GM19351 (cell line): ENCODE data around the gene SAMD11.

Experiments used
- ATAC-seq: cut with Tn5 transposase; IDR thresholded peaks from one replicate; pipeline ENCODE4 v1.9.1; 2021; ENCODE audit warnings: mild to moderate bottlenecking, moderate library complexity; ENCODE audit not compliant: unreplicated experiment

SAMD11 gene

DNA sequence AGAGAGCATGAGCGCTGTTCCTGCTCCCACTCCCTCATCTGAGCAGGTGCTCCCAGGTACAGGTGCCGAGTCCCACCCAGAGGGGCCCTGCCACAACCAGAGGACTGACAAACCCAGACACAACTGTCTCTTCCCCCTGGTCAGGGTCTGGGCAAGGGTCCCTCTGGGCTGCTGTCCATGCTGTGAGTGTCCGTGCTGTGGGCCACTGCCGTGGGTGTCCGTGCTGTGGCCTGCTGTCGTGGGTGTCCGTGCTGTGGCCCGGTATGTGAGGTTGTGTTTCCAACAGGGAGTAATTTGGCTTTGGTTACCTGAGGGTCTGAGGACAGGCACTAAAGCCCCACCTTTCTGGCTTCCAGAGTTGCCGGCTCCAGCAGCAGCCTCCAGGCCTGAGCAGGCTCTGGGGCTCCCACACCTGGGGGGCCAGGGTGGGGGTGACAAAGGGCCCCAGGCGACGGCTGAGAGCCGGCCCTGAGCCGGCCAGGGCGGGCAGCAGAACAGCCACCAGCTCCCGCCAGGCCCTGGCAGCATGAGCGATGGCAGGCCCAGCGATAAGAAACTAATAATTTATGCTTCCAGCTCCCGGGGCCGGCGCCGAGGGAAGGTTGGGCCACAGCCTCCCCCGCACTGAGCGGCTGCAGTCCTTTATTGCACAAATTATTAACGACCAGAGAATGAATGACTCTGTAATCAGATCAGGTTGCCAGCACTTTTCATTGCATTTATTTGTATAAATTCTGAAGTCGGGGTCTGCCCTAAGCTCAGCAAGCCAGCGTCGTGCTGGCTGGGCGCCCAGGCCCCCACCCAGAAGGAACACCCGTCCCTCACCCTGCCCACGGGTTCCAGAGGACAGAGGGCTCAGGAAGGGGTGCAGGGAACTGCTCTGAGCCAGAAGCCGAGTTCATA lies 7.3 kb upstream of the SAMD11 start:
- no peak for ATAC-seq

DNA sequence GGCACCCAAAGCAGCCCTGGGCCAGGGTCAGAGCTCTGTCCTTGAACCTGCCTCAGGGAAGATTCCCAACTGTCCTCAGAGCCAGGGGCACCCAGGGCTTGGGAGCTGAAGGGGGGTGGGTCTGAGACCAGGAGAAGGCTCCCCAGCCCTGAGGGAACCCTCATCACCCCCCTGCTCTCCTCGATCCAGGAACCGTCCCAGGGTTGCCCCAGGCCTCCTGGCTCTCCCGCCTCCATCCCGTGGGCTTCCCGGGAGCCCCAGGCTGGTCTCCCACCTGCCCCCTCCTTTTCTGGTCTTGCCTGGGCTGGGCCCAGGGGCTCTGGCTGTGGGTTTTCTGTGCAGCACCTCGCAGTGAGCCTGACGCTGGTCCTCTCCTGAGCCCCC lies 6.7 kb upstream of the SAMD11 start:
- no peak for ATAC-seq

DNA sequence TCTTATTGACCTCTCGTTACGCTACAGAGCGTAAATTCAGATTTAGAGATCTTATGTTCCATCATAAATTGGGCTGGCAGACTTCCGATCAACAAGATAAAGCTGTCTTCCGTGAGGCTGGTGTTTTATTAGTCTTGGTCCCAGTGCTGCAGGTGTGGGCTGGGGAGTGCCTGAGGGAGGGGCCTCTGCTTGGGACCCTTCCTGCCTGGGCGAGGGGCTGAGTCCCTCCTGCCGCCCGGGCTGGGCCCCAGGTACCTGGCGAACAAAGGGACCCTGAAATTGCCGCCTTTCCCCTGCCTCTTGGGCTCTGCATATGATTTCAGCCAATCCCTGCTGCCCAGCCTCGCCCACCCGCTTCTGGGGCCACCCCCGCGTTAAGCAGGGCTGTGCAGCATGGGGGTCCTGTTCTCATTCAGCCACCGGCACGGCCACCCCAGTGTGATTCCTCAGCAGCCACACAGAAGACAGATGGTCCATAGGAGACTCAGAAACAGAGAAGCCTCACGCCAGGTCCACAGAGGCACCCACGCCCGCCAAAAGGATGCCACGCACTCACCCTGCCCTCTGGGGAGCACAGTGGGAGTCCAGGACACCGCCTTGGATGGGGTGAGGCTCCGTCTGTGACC lies 6.1 kb upstream of the SAMD11 start:
- ATAC-seq = no peak

DNA sequence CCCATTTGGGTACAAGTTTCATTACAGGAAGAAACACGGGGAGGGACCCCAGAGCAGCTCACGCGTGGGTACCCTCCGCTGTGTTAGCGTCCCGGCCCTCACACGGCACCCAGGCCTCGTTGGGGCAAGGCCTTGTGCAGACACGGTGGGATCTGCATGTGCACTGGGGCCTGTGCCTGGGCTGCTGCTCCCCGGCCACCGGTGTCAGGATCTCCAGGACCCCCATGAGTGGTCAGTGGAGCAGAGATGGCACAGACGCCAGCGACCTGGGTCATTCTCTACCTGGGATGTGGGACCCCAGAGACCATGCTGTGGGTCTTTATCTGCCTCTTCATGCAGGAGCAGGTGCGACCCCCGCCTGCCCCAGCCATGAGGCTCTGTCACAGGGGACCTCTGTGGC lies 5.4 kb upstream of the SAMD11 start:
- no peak for ATAC-seq

DNA sequence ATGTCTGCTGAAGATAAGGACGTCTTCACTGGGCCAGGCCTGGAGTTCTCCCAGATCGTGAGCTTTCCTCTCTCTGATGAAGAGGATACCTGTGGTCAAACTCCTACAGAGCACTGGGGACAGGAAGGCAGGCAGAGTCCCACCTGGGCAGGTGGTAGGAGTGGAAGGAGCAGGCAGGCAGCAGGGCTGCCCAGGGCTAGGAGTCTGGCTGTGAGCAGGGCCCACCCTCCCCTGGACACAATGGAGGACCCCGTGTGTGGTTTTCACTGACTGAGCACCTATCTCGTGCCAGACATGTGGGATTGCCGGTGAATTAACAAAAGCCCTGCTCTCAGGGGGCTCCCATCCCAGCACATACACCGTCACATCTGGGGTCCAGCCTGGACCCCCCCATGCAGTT lies 4.9 kb upstream of the SAMD11 start:
- no peak for ATAC-seq

DNA sequence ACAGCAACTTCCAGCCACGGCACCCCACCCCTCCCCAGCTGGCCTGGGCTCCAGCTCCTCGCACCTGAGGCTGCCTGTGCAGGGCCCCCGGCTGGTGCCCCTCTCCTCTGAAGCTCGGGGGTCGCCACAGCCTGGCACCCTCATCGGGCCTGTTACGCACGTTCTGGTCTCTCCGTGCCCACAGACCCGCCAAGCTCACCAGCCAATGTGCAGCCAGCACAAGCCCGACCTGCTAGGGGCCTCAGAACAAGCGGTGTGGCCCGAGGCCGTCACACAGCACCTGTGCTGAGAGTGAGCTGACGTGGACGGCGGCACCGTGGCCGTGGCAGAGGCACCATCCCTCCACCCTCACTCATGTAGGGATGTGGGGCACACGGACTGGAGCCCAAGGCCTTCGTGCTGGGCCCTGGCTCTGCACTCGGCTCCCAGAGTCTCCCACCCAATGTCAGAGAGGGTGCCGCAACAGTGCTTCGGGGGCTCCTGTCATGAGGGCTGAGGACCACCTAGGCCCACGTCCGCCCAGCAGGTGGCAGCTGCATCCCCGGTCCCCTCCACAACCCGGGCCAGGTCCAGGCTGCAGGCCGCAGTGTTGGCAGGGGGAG lies 4.4 kb upstream of the SAMD11 start:
- ATAC-seq = no peak

DNA sequence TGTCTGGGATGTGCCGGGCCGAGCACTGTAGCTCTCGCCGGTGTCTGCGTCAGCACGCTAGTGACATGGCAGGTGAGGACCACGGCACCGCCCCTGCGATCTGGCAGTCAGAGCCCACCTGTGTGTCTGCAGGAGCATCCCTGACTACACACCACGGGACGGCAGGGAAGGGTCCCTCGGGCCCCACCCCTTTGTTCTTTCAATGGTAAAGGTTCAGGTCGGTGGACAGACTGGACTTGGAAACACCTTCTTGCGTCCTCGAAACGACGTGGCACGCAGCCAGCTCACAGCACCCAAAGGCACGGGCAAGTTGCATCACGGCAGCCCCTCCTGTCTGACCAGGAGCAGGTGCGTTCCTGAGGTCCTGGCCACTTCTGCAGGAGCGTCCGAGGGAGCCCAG lies 3.7 kb upstream of the SAMD11 start:
- ATAC-seq = no peak

DNA sequence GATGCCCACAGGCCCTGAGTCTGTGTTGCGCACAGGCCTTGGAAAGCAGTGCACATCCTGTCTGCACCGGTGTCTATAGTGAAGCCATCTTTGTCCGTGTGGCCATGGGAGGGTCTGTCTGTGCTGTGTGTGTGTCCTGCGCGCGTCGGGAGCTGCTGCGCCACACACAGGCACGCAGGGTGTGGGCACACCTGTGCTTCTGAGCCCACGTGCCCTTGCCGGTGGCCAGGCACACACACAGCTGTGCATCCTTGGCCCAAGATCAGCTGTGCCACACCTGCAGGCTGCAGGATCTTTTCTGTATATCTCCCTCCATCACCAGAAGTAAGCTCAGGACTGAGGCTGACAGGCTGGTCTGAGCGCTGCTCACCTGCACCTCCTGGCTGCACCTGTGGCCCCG lies 3.2 kb upstream of the SAMD11 start:
- no peak for ATAC-seq

DNA sequence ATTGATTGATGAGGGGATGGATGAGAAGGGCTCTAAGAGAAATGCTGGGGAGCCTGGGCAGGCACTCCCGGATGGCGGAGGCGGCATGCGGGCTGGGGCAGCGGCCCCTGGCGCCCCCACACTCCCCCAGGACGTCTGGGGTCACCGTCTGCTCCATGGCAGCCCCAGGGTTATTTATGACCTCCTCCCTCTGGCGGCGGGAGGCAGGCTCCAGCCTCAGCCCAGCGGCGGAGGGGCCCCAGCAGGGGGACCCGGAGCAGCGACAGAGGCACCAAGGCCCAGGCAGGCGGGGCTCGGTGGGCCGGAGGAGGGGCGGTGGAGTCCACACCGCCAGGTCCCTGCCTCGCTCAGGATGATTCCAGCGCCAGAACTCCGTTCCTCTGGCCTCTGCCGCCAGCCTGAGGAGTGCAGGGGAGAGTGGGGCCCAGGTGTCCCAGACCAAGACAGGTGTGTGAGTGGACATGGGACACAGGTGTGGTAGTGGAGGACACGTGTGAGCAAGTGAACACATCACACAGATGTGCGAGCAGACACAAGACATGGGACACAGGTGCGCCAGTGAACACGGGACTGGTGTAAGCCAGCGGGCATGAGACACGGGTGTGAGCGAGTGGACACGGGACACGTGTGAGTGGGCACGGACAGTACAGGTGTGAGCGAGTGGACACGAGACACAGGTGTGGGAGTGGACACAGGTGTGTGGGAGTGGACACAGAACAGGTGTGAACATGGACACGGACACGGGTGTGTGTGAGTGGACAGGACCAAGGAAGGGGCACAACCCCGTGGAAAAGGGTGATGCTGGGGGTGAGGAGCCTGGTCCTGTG lies 2.5 kb upstream of the SAMD11 start:
- ATAC-seq = no peak

DNA sequence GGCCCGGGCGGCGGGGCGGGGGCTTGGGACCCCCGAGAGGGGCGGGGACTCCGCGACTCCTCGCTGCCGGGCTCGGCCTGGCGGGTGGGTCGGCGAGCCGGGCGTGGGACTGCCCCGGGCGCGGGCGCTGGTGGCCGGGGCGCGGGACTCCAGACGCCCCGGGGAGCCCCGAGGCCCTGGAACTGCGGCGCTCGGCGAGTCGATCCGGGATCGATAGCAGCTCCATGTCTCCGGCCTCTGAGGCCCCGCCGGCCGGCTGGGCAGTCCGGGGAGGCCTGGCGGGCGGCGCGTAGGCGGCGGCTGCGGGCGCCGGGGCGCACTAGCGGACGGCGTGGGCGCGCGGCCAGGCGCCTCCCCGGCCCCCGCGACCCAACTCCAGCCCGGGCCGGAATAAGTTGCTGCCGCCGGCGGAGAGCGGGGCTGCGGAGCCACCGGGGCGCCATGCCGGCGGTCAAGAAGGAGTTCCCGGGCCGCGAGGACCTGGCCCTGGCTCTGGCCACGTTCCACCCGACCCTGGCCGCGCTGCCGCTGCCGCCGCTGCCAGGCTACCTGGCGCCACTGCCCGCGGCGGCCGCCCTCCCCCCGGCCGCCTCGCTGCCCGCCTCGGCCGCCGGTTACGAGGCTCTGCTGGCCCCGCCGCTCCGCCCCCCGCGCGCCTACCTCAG lies 400 bp downstream of the SAMD11 start:
- no peak for ATAC-seq

DNA sequence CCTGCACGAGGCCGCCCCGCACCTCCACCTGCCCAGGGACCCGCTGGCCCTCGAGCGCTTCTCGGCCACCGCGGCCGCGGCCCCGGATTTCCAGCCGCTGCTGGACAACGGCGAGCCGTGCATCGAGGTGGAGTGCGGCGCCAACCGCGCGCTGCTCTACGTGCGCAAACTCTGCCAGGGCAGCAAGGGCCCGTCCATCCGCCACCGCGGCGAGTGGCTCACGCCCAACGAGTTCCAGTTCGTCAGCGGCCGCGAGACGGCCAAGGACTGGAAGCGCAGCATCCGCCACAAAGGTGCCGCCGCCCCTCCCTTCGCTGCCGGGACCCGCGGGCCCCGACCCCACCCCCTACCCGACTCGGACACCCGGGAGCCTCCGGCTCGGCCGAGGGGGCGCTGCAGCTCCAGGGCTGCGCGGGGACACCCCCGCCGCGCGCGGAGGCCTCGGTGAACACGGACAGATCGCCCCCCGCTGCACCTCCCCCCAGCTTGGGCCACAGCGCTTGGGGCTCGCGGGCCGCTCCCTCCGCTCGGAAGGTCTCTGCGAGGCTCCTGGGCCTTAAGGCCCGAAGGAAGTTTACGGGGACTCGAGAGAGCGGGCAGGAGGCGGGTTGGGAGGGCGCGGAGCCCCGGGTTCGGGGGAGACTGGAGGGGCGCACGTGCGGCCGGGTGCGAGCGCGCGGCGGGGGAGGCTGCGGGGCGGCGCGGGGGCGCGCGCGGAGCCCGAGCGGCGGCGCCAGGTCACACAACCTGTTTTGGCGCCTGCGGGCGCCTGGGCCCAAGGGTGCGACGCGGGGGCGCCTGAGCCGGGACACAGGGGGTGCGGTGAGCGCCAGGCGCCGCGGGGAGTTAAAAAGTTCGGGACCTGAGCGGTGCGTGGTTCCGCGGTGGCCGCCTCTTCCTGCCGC lies 1.2 kb downstream of the SAMD11 start:
- no peak for ATAC-seq

DNA sequence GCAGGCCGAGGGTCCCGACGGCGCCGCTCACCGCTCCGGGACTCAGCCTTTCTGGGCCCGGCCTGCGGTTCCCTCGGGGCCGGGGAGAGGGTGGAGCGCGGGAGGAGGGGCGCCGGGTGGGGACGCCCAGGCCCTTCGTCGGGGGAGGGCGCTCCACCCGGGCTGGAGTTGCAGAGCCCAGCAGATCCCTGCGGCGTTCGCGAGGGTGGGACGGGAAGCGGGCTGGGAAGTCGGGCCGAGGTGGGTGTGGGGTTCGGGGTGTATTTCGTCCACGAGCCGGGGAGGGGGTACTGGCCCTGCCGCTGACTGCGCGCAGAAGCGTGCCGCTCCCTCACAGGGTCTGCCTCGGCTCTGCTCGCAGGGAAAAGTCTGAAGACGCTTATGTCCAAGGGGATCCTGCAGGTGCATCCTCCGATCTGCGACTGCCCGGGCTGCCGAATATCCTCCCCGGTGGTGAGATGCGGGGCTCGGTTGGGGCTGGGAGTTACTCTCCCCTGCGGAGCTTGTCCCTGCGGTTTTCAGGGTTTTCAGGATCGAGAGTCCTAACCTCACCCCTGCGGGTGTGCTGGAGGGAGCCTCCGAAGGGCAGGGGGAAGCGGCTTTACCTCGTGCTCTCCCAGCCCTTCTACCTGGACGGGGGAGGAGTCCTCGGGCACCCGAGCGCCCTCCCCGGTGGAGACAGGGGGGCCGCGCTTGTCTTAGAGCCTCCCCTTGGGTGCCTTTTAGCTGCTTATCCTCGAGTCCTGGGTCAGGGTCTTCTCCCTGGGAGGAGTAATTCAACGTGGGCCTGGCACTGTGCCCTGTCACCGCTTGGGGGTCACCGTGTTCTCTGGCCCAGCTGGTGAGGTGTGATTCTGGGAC lies 2.1 kb downstream of the SAMD11 start:
- no peak for ATAC-seq

DNA sequence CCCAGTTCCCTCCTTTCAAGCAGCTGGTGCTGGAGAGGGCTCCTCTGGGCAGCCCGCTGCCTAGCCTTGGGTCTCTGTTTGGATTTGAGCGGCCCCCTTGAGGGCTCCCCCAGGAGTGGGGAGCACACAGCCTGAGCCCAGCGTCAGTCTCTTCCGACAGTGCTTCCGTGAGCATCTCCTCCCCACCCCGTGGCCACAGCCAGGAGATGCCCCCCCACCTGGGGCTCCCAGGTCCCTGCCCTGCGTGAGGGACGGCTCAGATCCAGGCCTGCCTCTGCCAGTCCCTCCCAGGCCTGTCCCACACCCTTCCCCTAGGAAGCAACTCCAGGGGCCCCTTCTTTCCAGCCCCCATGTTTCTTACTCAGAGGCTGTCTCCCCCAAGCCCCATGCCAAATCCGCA lies 3.5 kb downstream of the SAMD11 start:
- ATAC-seq = no peak

DNA sequence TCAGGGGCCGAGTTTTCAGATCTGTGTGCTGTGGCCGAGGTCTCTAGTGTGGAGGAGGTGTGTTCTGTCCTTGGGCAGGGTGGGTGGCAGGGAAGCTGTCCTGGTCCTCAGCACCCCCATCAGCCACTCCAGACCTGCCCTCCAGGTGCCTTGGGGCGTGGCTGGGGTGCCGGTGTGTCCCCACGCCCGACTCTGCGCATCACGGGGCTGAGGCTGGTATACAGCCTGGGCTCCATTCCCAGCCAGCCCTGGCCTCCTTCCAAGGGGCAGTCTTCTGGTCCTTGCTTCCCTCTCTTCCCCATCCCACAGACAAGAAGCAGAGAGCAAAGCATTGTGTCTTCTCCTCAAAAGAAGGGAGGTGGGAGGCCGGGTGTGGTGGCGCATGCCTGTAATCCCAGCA lies 4.0 kb downstream of the SAMD11 start:
- no peak for ATAC-seq

DNA sequence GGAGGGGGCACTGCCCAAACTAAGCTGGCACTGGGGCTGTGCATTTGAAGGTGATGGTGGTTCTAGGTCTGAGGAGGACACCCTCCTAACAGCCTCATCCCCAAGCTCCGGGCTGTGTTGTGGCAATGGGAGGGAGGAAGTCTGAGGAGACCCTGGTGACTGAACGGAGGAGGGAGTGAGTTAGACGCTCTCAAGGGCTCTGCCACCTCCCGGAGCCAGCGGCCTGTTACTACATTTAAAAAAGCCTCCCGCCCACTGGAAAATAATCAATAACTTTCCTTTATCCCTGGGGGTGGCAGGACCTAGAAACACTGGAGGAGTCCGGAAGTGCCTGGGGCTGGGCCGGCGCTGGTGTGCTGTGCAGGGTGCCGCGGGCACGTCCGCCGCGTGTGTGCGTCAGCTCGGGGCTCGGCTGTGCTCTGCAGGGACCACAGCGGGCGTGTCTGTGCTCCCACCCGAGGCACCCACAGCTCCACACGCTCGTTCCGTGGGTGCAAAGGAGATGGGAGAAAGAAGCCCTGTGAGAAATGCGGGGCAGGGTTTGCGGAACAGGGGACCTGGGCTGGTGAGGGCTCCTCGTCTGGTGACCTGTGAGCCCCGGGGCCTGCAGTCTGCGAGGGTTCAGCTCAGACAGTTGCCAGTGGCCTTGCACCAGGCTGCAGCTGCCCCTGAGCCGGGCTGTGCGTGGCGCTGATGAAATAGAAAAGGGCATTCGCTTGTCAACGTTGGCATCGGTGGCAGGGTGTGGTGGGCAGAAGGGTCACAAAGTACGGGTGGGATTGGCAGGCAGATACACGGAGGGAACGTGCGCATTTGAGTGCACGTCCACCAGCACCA lies 5.3 kb downstream of the SAMD11 start:
- no peak for ATAC-seq

DNA sequence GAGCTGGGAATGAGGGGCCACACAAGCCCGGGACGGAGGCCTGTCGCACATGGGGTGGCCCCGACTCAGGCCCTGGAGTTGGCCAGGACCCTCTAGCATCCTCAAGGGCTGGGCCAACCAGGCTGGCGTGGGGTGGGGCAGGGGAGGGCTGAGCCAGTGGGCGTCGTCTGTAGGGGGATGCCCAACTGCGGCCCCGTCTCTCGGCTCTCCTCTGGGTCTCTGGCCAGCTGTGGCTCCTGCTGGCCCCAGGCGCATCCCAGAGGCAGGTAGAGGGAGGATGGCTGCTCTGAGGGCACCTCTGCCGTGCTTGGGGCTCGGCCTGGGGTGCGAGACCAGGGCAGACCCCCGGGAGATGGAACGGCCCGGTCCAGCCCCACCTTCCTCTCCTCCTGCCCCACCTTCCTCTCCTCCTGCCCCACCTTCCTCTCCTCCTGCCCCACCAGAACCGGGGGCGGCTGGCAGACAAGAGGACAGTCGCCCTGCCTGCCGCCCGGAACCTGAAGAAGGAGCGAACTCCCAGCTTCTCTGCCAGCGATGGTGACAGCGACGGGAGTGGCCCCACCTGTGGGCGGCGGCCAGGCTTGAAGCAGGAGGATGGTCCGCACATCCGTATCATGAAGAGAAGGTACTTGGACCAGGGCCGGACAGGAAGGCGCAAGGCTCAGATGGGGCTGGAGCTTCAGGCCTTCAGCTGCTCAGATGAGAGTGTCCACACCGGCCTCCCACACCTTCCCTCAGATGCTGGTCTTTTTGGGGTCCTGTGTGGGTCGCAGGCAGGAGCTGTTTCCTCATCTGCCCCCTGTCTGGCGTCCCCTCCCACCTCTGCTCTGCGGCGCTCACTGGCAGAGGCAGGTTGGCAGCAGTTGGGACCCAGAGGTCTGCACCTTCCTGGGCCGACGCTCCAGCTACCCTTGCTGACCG lies 6.2 kb downstream of the SAMD11 start:
- no peak for ATAC-seq

DNA sequence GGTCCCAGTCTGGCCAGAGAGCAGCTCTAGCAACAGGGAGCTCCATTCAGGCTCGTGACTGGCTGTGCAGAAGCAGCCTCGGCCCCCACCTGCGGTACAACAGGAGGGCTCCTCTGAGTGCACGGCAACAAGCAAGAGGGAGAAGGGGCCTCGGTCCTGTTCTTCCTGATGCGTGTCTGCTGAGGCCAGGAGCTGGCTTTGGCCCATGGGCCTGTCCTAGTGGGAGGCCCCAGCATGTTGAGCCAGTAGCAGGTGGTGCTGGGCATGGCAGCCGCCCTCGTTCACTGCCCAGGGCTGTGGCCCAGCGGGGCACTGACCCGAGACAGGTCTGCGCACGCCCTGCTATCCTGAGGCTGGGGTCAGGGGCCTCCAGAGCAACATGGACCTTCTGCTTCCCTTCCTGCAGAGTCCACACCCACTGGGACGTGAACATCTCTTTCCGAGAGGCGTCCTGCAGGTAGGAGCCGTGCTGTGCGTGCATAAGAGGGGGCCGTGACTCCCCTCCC lies 7.0 kb downstream of the SAMD11 start:
- no peak for ATAC-seq
